GM21528 (cell line): Measurements from ENCODE around the gene GAS2L3.
"Not testable (repeated sequence)": the region's sequence is repeated elsewhere in the genome, so short reads cannot be mapped to it uniquely, and the experiment has no call there.

Experiments
- ATAC-seq: cut with Tn5 transposase; IDR thresholded peaks from one replicate; pipeline ENCODE4 v1.9.1; 2021; ENCODE audit warnings: mild to moderate bottlenecking, moderate library complexity; ENCODE audit not compliant: unreplicated experiment, low FRiP score

The GAS2L3 gene

DNA sequence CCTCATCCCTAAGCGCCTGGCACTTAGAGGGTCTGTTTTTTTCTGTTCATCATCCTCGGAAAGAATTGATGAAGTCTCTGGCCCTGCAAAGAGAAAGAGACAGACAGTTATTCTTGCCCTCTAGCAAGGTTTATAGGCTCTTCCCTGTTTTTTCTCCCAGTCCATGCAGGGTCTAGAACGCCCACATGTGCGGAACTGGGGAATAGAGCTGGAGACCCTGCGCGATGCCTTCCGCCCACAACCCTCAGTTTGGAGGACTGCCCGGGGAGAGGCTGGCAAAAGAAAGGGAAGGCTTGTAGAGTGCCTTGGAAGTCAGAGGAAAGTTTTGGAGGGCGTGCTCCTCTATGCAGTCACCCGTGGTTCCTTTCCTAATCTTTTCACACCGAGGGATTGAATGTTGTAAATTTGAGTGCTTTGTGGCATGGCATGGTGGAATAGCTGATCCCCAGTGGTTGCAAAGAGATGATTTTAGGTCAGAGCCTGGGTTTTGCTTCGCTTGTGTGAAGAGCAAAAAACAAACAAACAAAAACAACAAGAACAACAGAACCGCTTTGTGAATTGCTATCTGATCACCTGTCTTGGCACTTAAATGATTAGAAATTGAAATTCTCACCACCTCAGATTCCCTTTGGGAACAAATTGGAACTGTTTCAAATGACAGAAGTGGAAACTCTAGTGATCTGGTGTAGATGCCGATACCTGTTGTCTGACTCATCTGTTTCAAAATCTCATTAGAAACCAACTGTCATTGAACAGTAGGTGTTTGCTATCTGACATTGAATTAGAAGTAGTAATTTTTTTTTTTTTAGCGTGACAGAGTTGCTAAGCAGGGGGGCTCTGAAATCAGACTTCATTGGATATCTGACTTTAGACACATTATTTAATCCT, 947 bp downstream of the GAS2L3 start:
- ATAC-seq = peak; percentile 13

DNA sequence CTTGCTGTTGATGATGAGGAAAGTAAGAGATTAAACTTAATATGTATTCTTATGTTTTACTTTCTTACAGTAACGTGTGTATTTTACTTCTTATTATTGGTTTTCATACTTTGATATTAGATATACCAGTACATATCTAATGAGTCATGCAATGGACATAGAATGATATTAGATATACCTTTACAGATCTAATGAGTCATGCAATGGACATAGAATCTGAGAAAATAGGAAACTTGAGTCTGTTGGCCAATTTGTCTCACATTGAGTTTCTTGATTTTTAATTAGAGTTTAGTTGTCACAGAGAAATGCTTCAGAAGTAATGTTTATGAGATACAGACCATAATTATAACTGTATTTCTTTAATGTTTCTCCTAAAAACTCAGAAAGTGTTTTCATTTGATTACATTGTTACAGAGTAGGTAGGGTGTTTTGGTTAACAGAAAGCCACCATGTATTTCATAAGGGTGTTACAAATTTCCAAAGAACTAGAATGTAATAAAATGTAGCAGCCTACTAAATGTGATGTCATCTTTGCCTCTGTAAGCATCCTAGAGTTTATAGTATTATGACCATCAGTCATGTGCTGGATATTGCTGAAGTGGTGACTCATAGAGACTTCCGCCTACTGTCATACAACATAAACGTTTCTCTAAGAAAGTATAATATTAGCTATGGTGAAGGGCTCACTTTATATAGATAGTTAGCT, 3.0 kb downstream of the GAS2L3 start:
- no peak for ATAC-seq

DNA sequence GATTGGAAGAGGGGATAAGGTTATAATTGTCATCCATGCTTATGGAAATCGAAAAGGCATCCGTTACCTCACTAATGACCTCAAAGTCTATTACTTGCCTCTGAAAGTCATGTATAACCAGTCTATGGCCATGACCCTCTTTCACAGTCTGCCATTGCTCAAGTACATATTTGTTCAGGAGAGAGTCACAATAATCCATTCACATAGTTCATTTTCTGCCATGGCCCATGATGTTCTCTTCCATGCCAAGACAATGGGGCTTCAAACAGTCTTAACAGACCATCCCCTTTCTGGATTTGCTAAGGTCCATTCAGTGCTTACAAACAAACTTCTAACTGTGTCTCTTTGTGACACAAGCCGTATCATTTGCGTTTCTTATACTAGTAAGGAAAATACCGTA, 5.4 kb downstream of the GAS2L3 start:
- no peak for ATAC-seq

DNA sequence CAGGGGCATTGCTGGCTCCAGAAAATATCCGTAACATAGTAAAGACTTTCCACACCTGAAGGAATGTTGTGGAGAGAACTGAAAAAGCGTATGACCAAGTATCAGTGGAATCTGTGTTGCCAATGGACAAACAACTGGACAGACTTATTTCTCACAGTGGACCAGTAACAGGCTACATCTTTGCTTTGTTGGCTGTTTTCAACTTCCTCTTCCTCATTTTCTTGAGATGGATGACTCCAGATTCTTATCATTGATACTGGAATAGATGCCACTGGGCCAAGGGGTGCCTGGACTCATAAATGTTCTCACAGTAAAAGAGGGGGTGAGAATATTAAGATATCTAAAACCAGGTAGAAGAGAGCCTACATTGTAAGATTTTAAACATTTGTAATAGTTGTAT, 6.4 kb downstream of the GAS2L3 start:
- no peak for ATAC-seq

DNA sequence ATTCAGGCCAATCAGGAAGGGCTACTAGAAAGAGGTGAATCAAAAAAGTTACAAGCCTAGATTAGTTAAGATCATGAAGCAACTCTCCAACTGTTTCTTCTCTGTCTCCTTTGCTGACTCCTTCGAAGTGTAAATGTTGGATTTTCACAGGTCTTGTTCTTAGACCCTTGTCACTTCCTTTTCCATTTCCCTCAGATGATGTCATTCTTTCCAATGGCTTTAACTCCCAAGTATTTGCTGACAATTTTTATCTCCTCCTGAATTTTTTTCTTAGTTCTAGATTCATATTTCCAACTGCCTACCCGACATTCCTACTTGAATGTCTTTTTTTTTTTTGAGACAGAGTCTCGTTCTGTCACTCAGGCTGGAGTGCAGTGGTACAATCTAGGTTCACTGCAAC, 10.8 kb downstream of the GAS2L3 start:
- no peak for ATAC-seq

DNA sequence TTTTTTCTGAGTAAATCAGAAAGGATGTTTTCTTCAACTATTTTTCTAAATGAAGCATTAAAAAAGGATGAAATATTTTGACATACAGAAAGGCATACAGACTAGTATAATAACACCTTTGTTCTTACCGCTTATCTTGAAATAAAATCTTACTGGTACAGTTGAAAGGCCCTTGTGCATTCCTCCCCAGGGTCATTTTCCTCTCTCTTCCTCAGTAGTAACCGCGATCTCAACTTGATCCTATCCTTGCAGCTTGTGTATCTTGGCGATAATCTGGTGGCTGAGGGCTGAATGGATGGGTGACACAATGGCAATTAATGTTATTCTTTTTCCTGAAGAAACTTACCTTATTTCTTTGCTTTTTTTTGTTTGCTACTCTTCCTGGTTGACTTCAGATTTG, 18.5 kb downstream of the GAS2L3 start:
- no peak for ATAC-seq

DNA sequence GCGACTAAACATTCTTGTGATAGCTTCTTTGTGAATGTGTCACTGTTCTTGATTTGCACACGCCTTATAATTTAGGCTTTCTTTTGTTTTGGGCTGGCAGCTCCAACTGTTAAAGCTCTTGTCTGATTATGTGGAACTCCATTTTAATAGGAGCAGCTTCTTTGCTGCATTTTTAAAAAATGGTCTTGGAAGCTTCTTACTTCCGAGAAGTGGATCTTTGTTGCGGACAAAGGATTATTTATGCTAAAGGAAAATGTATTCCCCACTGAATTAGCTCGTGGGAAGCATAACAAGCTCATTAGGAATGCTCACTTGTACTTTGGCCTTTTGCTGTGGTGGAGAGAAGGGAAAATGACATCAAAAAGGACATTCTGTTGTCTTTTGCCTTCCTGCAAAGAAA, 20.0 kb downstream of the GAS2L3 start:
- ATAC-seq = no peak

DNA sequence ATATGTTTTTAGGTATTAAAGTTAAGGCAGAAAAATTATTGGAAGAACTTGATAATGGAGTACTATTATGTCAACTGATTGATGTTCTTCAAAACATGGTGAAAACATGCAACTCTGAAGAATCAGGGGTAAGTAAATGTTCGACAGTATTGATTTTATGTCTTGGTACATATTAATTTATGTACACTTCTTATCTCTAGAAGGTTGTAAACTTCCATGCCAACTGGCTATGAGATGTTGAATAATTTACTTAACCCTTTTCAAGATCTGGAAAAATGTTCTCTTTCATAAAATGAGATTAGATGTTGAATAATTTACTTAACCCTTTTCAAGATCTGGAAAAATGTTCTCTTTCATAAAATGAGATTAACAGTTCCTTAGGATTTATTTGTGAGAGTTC, 28.1 kb downstream of the GAS2L3 start:
- no peak for ATAC-seq

DNA sequence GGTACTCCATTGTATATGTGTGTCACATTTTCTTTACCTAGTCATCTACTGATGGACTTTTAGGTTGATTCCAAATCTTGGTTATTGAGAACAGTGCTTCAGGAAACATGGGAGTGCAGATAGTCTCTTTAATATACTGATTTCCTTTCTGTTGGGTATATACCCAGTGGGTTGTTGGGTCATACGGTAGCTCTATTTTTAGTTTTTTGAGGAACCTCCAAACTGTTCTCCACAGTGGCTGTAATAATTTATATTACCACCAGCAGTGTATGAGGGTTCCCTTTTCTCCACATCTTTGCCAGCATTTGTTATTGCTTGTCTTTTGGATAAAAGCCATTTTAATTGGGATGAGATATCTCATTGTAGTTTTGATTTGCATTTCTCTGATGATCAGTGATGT, 29.5 kb downstream of the GAS2L3 start:
- ATAC-seq = not testable (repeated sequence)

DNA sequence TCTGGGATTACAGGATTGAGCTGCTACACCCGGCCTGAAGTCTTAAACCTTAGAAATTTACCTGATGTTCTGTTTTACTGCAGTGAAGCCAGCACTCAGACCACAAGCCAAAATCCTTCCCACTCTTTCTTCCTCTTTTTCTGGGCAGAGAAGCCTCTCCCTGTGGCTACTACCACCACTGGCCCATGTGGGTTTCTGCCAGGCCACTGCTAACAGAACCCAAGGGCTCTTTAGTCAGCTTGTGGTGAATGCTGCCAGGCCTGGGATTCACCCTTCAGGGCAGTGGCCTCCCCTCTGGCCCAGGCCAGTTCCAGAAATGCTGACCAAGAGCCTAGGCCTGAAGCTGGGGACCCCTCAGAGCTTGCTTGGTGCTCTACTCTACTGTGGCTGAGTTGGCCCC, 35.3 kb downstream of the GAS2L3 start:
- no peak for ATAC-seq

DNA sequence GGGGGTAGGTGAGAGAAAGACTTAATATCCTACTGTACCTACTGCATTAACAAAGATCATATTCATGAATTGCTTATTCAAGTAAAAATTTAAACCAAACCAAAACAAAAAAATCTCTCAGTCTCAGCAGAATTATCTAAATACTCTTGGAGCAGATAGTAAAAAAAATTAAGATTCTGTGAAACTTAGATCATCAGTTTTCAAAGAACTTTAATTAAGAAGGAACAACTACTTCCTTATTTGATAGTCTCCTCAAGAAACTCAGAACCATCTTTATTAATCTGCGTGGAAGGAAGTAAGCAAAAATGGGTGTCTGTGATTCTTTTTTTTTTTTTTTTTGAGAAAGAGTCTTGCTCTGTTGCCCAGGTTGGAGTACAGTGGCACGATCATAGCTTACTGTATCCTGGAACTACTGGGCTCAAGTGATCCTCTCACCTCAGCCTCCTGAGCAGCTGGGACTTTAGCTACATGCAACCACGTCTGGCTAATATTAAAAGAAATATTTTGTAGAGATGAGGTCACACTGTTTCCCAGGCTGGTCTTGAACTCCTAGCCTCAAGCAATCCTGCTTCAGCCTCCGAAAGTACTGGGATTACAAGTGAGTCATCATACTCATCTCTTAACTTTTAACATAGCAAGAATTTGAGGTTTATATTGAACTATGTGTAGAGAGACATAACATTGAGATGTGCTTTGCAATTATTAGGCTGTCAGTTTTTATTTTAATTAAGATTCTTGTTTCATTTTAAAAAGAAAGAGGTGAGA, 37.4 kb downstream of the GAS2L3 start:
- no peak for ATAC-seq

DNA sequence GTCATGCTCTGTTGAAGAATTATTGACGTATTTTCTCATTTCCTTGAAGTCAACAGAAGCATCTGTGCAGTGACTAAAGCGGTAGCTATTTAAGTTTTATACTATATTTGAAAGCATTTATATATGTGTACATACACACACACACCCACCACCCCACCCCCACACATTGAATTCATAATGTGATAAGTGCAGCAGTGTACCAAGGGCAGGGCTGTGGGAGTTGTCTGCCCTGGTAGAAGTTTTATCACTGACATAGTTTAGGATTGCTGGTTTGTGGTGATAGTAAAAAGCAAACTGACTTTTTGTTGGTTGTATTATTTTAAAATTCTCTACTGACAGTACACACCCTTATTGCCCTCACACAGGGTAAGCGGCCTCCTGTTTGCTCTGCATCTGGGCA, 39.1 kb downstream of the GAS2L3 start:
- no peak for ATAC-seq

DNA sequence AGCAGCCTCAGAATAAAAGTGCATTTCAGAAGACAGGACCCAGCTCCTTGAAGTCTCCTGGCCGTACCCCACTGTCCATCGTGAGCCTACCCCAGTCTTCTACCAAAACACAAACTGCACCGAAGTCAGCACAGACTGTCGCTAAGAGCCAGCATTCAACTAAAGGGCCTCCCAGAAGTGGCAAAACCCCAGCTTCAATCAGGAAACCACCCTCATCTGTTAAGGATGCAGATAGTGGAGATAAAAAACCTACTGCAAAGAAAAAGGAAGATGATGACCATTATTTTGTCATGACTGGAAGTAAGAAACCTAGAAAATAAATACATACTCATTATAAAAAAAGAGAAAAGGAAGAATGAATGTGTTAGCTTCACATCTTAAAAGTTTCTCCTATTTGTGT, 51.1 kb downstream of the GAS2L3 start:
- no peak for ATAC-seq

DNA sequence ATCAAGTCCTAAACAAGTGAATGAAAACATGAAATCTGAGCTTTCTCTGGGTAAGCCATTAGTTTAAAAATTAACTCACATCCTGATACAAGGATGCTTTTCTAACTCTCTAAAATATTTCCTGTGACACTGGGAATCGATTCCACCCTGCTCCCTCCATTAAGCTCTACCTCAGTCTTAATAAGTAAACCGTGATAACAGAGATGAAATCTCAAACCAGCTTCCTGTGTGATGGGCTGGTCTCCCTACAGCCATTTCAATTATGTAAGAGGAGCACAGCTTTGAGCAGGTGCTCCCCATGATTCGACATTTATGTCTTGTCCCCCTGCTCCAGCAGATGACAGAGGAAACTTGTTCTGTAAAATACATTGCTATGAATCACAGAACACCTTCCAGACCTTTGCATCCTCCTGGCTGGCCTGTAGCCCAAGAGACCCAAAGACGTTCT, 59.0 kb downstream of the GAS2L3 start:
- no peak for ATAC-seq

DNA sequence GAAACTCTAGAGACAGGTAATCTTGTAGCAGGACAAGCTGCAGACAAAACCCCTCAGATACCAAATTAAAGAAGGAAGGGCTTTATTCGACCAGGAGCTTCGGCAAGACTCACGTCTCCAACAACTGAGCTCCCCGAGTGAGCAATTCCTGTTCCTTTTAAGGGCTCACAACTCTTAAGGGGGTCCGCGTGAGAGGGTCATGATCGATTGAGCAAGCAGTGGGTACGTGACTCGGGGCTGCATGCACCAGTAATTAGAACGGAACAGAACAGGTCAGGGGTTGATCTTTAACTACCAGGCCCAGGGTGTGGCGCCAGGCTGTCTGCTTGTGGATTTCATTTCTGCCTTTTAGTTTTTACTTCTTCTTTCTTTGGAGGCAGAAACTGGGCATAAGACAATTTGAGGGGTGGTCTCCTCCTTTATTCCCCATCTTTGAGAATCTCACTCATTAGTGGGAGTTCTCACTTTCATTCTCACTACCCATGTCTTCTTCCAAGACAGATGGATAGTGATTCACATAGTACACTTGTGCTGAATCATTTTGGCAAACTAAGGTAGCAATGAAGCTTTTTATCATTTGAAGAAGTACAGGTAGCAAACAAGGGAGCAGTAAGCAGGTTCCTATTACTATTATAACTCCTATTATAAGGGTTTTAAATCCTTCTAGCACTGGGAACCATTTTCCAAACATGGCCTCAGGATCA, 59.8 kb downstream of the GAS2L3 start:
- not testable (repeated sequence) for ATAC-seq

DNA sequence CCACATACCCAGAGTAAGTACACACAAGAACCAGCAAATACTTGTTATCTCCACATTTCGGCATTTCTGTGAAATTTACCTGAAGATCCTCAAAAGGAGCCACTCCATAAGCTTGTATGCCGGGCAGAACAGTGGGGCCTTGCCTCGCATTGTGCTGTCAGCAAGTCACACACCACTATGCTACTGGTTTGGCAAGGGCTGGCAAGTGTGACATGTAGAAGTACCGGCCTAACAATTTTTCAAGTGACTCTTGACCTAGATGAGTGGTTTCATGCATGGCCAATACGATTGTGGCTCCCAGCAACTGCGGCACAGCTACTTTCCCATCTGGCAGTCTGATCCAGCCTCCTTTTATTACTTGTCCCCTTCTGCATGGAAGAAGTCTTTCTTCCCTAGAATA, 69.8 kb downstream of the GAS2L3 start:
- ATAC-seq = no peak

DNA sequence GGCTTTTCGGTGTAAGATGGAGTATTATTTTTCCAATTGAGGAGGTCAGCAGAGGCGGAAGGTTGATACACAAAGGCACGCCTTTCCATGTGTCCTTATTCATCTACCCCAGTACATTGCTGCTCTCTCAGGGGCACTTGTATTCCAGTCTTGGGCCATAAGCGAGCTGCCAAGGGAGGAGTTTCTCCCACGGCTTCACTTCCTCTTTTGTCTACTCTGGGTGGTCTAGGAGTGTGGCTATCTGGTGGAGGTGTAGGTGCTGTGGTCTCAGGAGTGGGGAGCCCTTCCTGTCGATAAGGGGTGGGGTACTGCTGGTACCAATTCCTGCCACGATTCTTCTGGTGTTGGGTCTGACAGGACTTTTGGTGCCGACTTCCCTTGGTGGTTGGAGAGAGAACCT, 73.4 kb downstream of the GAS2L3 start:
- ATAC-seq = no peak

DNA sequence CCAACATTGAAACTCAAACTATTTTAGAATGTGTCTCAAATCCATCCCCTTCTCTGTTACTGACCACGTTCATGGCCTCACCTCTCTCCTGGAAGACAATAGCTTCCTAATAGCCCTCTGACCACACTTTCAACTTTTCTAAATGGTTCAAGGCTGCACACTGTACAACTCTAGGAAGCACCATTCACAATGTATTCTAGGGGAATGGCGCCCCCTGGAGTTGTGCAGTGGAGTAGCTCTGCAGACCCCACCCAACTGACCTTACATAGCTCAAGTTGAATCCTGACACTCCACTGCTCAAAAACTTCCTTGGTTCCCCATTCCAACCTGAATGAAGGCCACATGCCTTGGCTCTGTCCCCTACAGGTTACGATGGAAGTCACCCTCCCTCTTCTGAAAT, 77.6 kb downstream of the GAS2L3 start:
- no peak for ATAC-seq

DNA sequence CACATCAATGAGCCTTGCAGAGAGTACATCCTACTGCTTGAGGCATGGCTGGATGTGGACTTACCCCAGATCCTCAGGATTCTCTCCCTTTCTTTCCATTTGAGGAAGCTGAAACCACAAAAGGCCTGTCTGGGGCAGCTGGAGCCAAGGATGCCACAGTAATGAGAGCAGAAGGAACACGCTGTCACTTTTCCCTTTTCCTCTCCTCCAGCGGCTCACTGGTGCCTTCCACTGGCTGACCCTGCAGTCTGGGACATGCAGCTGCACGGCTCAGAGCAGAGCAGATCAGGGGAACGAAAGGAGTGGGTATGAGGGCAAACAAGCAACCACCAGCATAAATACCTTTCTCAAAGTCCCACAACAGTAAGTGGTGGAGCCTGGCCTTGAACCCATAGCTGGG, 78.2 kb downstream of the GAS2L3 start:
- ATAC-seq = no peak

DNA sequence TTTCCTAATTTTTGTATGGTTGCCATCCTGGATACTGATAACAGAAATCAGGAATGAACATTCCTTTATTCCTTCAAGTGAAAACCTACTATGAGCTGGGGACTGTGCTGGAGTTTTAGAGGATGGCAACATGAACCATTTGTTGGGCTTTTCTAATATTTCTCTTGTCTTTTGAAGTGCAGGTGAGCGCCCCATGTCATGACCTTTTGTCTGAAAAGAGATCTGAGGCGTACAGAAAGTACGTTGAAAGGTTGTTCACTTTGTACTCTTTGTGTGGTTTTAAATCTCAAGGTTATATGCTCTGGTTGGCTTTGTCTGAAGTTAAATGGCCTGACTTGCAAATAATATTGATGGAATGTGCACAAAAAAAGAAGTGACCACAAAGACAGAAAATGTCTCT, 79.0 kb downstream of the GAS2L3 start:
- ATAC-seq = no peak

DNA sequence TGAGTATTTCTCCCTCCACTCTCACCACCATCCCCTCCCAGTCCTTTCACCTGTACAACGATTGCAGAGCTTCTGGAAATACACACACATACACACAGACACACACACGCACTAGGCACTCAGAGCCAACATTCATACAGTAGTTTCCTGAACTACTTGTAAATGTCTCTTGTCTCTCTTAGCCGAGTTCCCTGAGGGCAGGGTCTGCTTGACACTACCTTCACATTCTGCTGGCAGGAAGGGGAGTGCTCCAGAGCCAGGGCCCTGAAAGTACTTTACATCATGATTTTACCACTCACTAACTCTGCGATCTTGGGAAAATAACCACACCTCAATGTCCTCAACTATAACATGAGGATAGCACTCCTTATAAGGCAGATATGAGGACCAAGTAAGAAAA, 82.7 kb downstream of the GAS2L3 start:
- no peak for ATAC-seq
